GM11168 (cell line): Measurements from ENCODE around the gene C10orf143.

Source experiments
- in situ Hi-C: fragments of 300-500 bp; cut with MboI; formaldehyde crosslinking; loops from one replicate; pipeline ENCODE4 v1.12.0; 2022; ENCODE audit warnings: low sequenced_read_pairs; ENCODE audit not compliant: unreplicated experiment

The C10orf143 gene

DNA sequence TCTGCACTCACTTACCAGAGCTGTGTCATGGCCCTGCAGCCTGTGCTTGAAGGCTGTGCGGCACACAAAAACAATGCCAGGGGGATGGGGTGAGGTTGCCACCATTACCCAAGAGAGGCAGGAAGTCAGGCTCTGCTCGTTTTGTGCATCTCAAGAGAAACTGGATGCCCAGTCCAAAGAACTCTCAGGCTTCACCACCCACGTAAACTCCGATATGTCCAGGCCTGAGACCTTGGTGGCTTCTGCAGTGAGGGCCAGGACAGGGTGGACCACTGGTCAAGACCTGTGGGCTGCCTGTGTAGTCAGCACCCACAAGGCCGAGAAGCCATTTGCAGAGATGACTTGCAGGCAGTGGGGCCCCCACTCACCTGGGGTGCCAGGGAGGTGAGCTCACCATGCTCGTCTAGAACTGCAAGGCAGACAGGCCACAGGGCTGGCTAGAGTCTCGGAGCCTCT, 91.9 kb downstream of the C10orf143 start:
- in situ Hi-C loops = no loop called here

DNA sequence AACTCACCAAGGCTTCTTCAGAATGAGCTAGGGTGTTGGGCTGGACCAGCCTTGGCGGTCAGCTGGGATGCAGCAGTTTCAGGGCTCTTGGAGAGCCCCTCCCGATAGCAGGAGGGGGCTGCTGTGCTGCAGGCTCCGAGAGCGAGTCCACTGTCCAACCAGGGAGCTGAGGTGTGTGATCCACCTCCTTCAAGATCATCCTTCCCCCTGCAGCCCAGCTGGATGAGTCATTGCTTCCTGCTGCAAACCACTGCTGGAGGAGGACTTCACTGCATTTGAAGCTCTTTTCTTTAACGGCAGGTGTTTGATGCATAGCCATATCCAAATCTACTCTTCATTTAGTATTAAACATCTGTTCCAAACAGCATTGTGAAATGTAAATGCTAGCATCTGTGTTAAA, 92.4 kb downstream of the C10orf143 start:
- in situ Hi-C loops = no loop called here

DNA sequence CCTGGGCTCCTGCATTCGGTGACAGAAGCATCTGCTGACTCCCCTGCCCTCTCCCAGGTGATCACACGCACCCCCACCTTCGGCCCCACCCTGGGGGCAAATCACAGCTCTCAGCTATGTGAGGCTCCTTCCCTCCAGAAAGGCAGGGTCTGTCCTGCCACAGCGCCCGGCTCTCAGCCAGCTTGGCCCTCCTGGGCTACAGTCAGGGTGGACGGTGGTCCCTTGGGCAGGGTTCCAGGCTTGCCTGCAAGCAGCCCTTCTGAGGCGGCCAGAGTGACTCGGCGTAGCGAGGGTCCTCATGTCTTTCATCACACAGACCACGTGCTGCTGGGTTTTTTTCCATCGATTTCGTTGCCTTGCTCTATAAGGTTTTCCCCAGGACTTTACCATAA, 93.0 kb downstream of the C10orf143 start:
- in situ Hi-C loops = no loop called here

DNA sequence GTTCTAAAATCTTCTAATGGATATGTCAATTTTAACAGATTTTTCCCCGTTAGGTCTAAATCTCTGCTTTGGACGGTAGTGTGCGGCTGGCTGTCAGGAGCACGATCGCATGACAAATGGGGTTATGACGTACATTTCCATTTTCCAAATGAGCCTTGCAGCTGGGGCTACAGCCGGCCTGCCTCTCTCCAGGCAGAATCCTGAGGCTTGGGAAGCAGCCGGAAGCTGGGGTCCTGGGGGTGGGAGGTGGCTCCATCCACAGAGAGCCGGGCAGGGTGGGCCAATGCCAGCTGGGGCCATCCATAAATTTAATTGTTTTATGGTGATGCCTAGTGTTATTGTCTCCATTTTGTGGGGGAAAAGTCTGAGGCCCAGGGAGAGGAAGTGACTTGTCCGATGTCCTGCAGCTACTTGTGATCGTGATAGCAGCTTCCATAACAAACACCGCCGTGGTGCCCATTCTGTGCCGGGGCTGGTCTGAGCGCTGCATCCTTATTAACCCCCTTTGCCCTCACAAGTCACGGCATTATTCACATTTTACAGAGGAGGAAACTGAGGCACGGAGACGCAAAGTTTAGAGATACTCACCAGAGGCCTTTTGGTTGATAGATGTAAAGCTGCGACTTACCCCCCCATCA, 93.5 kb downstream of the C10orf143 start:
- in situ Hi-C loops = no loop called here

DNA sequence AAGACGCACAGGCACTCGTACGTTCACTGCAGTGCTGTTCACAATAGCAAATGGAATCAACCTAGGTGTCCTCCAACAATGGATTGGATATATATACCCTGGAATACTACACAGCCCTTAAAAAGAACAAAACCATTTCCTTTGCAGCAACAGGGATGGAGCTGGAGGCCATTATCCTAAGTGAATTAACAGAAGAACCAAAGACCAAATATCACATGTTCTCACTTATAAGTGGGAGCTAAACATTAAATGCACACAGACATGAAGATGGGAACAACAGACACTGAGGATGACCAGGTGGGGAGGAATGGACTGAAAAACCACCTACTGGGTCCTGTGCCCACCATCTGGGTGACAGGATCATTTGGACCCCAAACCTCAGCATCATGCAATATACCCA, 94.5 kb downstream of the C10orf143 start:
- in situ Hi-C loops = no loop called here

DNA sequence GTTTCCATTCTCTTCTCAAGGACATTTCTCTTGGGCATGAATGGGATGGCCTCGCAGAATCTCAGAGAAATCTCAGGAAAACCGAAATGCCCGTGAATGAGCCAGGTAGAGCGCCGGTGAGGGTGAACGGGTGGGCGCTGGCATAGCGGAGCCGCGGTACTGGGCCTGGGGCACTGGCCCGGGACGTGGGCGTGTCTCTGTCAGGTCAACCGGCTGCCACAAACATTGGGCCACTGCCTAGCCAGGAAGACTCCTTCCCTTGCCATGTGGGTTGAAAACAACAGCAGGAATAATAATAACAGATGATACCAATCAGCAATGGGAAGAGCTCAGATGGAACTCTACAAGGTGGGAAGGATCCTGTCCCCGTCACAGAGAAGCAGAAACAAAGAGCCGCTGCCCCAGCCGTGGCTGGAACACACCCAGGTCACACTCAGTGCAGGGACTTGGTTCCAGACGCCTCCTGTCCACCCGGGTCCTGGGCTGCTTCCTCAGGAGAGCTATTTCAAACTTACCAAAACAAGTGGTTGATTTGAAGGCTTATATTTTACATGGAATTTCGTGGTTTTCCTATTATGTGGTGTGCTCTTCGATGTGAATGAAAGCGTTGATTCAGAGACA, 95.4 kb downstream of the C10orf143 start:
- in situ Hi-C loops = no loop called here

DNA sequence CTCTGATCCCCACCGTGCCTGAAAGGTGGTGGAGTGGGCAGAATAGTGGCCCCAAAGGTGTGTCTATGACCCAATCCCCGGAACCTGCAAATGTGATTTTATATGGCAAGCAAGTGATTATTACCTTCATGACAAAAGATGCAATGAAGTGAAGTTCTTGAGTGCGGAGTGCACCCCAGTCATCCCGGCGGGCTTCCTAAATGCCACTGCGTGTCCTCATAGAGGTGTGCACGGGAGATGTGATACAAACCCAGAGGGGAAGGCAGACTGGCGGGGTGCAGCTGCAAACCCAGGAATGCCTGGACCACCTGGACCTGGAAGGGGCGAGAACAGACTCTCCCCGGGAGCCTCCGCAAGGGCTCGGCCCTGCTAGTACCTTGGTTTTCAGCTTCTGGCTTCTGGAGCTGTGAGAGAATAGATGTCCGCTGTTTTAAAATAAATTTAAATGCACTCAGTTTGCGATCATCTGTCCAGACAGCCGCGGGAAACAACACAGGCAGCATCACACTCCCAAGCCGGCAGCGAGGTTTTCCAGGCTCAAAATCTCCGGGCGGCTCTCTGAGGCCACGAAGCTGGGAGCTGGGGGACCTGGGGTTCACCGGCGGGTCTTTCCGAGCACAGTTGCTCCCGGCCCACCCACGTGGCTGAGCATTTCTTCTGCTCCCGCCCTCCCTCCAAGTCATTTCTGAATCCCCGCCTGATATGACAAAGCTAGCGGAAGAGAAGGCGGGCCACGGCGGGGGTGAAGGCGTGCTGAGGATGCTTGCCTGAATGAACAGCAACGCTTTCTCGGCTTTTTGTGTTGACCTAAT, 96.2 kb downstream of the C10orf143 start:
- in situ Hi-C loops = no loop called here
